MCF 10A (cell line): ENCODE data around the gene ARTN. TPM values are rescaled to one million over a fixed set of nuclear protein-coding genes. Genes with fewer than 3 reads are reported as not detected.

Experiments used
- BruUV-seq: library from RNA; stranded (reverse); fragments of 400-500 nt; replicated peaks from 2 replicates; lab custom pipeline; 2021; lab: Mats Ljungman, UMichigan
- CTCF ChIA-PET: fragments of 300-600 bp; sonication (Branson Sonifier 250); formaldehyde crosslinking; extraction: SDS; loops from one replicate; lab custom pipeline; 2021; ENCODE audit warnings: antibody characterized with exemption, inconsistent platforms; lab: Yijun Ruan, JAX
- POLR2A ChIA-PET: fragments of 300-600, 350-650 bp; sonication (Branson Sonifier 250); formaldehyde crosslinking; extraction: SDS; loops from one replicate; lab custom pipeline; 2020; ENCODE audit warnings: antibody characterized with exemption, inconsistent platforms; lab: Yijun Ruan, JAX
- DNase-seq: peaks from one replicate; pipeline ENCODE4 v3.0.0-alpha.2; 2018; ENCODE audit not compliant: unreplicated experiment
- H3K27ac Mint-ChIP-seq: one replicate; pipeline ENCODE4 v1.8.0; 2022; ENCODE audit warnings: mild to moderate bottlenecking, low read depth, mixed read lengths; ENCODE audit not compliant: unreplicated experiment
- H3K27me3 Mint-ChIP-seq: one replicate; pipeline ENCODE4 v1.8.0; 2022; ENCODE audit warnings: mixed read lengths; ENCODE audit not compliant: insufficient read depth, unreplicated experiment
- H3K36me3 Mint-ChIP-seq: one replicate; pipeline ENCODE4 v1.8.0; 2022; ENCODE audit warnings: mild to moderate bottlenecking, moderate library complexity, mixed read lengths; ENCODE audit not compliant: insufficient read depth, unreplicated experiment
- H3K4me1 Mint-ChIP-seq: one replicate; pipeline ENCODE4 v1.8.0; 2022; ENCODE audit warnings: mixed read lengths; ENCODE audit not compliant: insufficient read depth, unreplicated experiment
- H3K4me3 Mint-ChIP-seq: one replicate; pipeline ENCODE4 v1.8.0; 2022; ENCODE audit warnings: mild to moderate bottlenecking, moderate library complexity, mixed read lengths; ENCODE audit not compliant: unreplicated experiment
- H3K9me3 Mint-ChIP-seq: one replicate; pipeline ENCODE4 v1.8.0; 2022; ENCODE audit warnings: mixed read lengths; ENCODE audit not compliant: unreplicated experiment
- intact Hi-C: fragments of 100-400 bp; cut with micrococcal nuclease; formaldehyde crosslinking; loops from 2 replicates; pipeline ENCODE4 v1.14.1; 2022
- total RNA-seq: library from RNA; stranded (reverse); gene quantifications from 2 replicates; pipeline ENCODE4 v1.2.3, GENCODE V29; 2022
- TF ChIP-seq, protein P1 (sequence below): fragments of 200-600 bp; IDR thresholded peaks from one replicate; pipeline ENCODE4 v1.8.0; 2022; ENCODE audit warnings: antibody characterized with exemption, mild to moderate bottlenecking; ENCODE audit not compliant: unreplicated experiment

ARTN gene
- total RNA-seq, 1 experiment from 2014 or later: 1.9 TPM

DNA sequence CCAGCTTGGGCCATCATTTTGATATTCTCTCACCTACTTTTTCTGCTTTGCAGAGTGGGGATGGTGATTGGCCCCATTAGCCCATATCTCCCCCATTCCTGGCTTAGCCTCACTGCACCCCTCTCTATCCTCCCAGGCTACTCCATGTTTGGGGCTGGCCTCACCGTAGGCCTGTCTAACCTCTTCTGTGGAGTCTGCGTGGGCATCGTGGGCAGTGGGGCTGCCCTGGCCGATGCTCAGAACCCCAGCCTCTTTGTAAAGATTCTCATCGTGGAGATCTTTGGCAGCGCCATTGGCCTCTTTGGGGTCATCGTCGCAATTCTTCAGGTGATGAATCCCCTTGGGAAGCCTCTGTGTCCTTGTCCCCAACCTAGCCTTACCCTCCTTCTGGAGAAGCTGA, 43.3 kb downstream of the ARTN start:
- ChIA-PET POLR2A (interaction anchor here (1.0 to 3.3 kb wide), 3 partner anchors 31 to 270 kb away, joined by 3 to 21 read pairs (median 8); partner anchors contain the start of genes IPO13 and ST3GAL3), CTCF (interaction anchor here (0.6 to 0.7 kb wide), 2 partner anchors 12 to 401 kb away, joined by 3 to 5 read pairs; no protein-coding TSS in a partner anchor)
- Mint-ChIP-seq H3K9me3 (no peaks in the 10 kb centered on the region), H3K4me3 (peak overlapping the region; percentile 94), H3K36me3 (peaks cover 29% of the 10 kb centered on the region), H3K27me3 (no peaks in the 10 kb centered on the region), H3K27ac (no peak overlapping the region), H3K4me1 (peaks cover 48% of the 10 kb centered on the region)
- DNase-seq: no peak
- TF ChIP-seq, protein P1, sequence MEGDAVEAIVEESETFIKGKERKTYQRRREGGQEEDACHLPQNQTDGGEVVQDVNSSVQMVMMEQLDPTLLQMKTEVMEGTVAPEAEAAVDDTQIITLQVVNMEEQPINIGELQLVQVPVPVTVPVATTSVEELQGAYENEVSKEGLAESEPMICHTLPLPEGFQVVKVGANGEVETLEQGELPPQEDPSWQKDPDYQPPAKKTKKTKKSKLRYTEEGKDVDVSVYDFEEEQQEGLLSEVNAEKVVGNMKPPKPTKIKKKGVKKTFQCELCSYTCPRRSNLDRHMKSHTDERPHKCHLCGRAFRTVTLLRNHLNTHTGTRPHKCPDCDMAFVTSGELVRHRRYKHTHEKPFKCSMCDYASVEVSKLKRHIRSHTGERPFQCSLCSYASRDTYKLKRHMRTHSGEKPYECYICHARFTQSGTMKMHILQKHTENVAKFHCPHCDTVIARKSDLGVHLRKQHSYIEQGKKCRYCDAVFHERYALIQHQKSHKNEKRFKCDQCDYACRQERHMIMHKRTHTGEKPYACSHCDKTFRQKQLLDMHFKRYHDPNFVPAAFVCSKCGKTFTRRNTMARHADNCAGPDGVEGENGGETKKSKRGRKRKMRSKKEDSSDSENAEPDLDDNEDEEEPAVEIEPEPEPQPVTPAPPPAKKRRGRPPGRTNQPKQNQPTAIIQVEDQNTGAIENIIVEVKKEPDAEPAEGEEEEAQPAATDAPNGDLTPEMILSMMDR: no peak
- no TSS peak for BruUV-seq
- intact Hi-C loops: loop anchor here (5.0 kb wide), 1 partner anchor 450 kb away; no protein-coding TSS in a partner anchor

DNA sequence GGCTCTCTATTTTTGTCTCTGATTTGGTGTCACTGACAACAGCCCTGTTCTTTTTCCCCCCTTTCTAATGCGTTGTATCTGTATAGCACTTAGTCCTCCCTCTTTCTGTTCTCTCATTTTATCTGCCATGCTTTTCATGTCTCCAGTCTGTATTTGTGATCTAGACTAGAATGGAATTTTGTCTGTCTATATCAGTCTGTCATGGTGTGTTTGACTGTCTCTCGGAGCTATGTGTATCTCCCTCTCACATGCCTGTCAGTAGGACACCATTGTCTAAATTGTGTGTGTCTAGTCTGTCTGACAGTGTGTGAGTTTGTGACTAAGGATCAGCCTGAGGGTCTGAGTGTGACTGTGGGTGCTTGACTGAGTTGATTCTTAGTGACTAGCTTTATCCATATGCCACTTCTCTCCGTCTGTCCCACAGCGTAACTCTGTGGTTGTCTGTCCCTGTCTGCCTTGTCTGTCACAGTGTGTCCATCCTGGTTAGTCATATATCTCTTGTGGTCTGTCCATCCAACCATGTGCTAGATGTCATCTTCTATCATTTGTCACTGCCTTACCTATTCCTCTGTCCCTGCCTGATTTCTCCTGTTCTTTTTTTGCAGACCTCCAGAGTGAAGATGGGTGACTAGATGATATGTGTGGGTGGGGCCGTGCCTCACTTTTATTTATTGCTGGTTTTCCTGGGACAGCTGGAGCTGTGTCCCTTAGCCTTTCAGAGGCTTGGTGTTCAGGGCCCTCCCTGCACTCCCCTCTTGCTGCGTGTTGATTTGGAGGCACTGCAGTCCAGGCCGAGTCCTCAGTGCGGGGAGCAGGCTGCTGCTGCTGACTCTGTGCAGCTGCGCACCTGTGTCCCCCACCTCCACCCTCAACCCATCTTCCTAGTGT, 44.0 kb downstream of the ARTN start:
- Mint-ChIP-seq H3K36me3 (peaks cover 29% of the 10 kb centered on the region), H3K4me3 (peak overlapping the region; percentile 94), H3K4me1 (peaks cover 55% of the 10 kb centered on the region), H3K27ac (no peak overlapping the region), H3K27me3 (no peaks in the 10 kb centered on the region), H3K9me3 (no peaks in the 10 kb centered on the region)
- no TSS peak for BruUV-seq
- POLR2A ChIA-PET: interaction anchor here (0.6 to 1.0 kb wide), 4 partner anchors 13 to 270 kb away, joined by 3 to 4 read pairs (median 3); partner anchors contain the start of gene ST3GAL3
- intact Hi-C loops: loop anchor here (5.0 kb wide), 1 partner anchor 450 kb away; no protein-coding TSS in a partner anchor
- CTCF ChIA-PET: interaction anchor here (0.6 to 0.9 kb wide), 5 partner anchors 11 to 448 kb away, joined by 3 to 5 read pairs (median 3); no protein-coding TSS in a partner anchor
- DNase-seq: no peak
- TF ChIP-seq, protein P1: no peak

DNA sequence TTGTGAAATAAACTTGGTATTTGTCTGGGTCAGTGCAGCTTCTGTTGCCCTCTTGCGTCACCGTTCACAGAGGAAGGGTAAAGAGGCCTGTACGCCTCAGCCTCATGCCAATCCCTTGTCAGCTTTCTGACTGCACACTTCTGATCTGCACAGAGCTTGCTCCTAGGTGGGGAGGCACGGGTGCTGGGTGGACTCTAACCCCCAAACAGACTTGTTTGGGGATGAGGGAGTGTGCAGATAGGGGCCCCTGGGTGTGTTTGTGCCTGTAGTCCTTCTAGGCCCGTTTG, 44.6 kb downstream of the ARTN start:
- TF ChIP-seq, protein P1: no peak
- no peak for DNase-seq
- H3K36me3 Mint-ChIP-seq: peaks cover 31% of the 10 kb centered on the region
- no peaks in the 10 kb centered on the region for H3K9me3 Mint-ChIP-seq
- ChIA-PET CTCF (interaction anchor here (0.7 to 0.9 kb wide), 2 partner anchors 201 to 448 kb away, joined by 3 to 4 read pairs; no protein-coding TSS in a partner anchor), POLR2A (interaction anchor here (0.6 to 1.0 kb wide), 3 partner anchors 12 to 195 kb away, joined by 3 to 4 read pairs (median 3); no protein-coding TSS in a partner anchor)
- H3K4me1 Mint-ChIP-seq: peaks cover 60% of the 10 kb centered on the region
- H3K27me3 Mint-ChIP-seq: no peaks in the 10 kb centered on the region
- no peak overlapping the region for H3K27ac Mint-ChIP-seq
- no TSS peak for BruUV-seq
- H3K4me3 Mint-ChIP-seq: peak overlapping the region; percentile 94
- intact Hi-C loops: loop anchor here (5.0 kb wide), 1 partner anchor 451 kb away; no protein-coding TSS in a partner anchor
